Transverse colon (tissue), 4 donors: ENCODE results near the gene AP5S1.

ENCODE experiments used
- CTCF ChIP-seq, 5 experiments: fragments of 200-600 bp in 3 of 5; fragments of 450-650 bp in 2 of 5; sonication (generic) in 3 of 5; IDR thresholded peaks; 1 replicate in 2 of 5; 2 replicates in 3 of 5; pipeline ENCODE4 v1.5.1; 2016 to 2017; ENCODE audit warnings: antibody characterized with exemption in 5 of 5, inconsistent platforms in 3 of 5, mild to moderate bottlenecking in 2 of 5, moderate library complexity in 1 of 5
- POLR2A ChIP-seq: fragments of 450-650 bp; IDR thresholded peaks from one replicate; pipeline ENCODE4 v1.6.1; 2016; ENCODE audit warnings: antibody characterized with exemption, mild to moderate bottlenecking, moderate library complexity
- POLR2AphosphoS5 ChIP-seq, 3 donors: sonication (generic); formaldehyde crosslinking; IDR thresholded peaks; one replicate each; pipeline ENCODE4 v1.6.1; 2016; ENCODE audit warnings: antibody characterized with exemption in 3 of 3

- no peak for TF ChIP-seq CTCF (IDR thresholded peaks at IDR 0.05)
- no peak for TF ChIP-seq POLR2A
- no peak for TF ChIP-seq POLR2AphosphoS5 (IDR thresholded peaks at IDR 0.05)
Measured at GRCh38 chr20:3798373-3798768, 22.0 kb upstream of the AP5S1 start.
